ENCODE data around the gene GPRIN2.
"Not testable (repeated sequence)": the region's sequence is repeated elsewhere in the genome, so short reads cannot be mapped to it uniquely, and the experiment has no call there.

GPRIN2 gene

DNA sequence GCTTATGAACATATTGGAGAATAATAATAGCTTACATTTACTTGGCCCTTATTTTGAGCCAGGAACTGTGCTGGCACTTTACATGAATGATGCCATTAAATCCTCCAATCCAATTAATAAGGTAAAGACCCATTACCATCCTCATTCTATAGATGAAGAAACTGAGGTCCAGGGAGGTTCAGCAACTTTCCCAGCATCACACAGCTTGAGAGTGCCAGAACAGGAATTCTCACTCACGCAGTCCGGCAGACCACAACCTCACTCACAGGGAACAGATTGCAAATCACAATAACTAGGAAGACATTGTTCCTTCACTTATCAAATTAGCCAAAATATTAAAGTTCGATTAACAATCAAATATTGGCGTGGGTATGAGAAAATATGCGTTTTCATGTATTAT is 18.3 kb downstream of the GPRIN2 start:
- no peak overlapping the region for H3K4me3 ChIP-seq (ENCODE audit: low read depth, low read length)

DNA sequence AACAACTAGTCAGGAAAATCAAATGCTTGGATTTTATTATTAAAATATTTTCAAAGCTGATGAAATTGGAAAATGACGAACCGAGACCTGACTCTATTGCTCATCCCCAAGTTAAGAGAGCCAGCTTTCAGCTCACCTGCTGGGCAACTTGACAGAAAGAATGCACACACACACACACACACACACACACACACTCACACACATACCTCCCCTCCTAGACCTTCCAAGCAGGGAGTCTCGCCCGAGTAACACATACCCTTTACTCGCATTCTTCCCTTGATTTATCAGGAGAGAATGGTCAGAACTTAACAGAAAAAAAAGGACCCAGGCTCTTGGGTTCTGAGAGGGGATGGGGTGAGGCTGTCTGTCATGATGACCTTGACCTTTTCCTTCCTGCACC is 19.1 kb downstream of the GPRIN2 start:
- H3K4me3 ChIP-seq (ENCODE audit: low read depth, low read length), result no peak overlapping the region

DNA sequence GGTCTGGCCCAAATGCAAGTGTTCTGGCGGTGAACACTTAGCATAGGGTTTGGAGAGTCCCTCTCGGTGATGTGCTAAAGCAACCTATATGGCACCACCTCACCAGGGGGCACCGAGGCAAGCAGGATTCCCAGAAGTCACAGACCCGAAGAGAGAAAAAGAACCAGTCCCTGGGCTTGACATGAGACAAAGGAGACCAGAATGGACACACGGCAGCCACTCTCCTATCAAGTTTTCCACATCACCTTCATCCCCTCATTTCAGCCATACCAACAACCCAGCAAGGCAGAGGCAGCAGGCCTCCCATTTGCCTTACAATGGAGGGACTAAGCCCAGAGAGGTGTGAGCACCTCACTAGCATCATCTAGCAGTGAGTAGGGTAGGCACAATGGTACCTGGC is 19.7 kb downstream of the GPRIN2 start:
- H3K4me3 ChIP-seq (ENCODE audit: low read depth, low read length), result no peak overlapping the region

DNA sequence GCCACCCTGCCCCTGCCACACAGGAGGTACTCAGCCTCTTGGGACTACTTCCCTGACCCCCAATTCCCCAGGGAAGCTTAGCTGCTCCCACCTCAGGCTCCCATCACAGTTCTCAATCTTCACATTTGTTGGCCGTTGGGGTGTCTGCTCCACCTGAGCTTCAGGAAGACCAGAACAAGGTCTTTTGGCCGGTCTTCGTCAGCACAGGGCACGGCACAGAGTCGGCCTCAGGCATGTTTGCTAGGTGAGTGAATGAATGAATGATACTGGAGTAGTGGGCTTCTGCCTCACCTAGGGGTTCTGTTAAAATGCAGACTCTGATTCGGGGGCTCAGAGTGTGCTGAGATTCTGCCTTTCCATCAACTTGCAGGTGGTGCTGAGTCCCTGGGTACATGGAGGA is 20.3 kb downstream of the GPRIN2 start:
- no peak overlapping the region for H3K4me3 ChIP-seq (ENCODE audit: low read depth, low read length)

DNA sequence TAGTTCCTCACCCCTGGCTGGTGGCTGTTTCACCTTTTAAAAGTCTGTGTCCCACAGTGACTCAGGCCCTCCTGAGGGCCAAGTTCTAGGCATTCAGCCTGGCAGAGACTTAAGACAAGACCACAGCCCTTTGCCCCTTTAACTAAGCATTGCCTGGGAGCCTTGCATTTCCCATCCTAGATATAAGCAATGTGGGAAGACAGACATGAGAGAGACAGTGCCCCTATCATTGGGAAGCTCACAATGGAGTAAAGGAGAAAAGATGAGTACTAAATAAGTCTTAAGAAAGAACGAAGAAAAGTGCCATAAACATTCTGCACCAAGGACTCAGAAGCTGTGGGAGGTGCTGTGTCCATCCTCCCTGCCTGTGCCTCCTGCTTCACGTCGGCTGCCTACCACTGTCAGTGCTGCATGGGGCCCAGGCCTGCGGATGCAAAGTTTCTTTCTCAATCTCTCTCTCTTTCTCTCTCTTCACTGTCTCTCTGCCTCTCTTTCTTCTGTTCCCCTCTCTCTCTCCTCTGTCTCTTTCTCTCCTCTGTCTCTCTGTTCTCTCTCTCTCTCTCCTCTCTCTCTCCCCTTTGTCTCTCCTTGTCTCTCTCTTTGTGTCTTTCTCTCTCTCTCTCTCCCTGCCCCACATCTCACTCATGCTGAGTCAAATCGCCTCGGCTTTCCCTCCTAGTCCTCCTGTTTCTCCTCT is 21.5 kb downstream of the GPRIN2 start:
- no peak overlapping the region for H3K4me3 ChIP-seq (ENCODE audit: low read depth, low read length)

DNA sequence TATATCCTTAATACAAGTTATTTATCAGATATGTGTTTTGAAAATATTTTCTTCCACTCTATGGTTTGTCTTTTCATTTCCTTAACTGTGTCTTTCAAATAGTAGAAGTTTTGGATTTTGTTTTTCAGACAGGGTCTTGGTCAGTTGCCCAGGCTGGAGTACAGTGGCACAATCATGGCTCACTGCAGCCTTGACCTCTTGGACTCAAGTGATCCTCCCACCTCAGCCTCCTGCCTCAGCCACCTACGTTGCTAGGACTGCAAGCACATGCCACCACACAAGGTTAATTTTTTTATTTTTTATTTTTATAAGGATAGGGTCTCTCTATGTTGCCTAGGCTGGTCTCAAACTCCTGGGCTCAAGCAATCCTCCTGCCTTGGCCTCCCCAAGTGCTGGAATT is 24.2 kb downstream of the GPRIN2 start:
- not testable (repeated sequence) for H3K4me3 ChIP-seq (ENCODE audit: low read depth, low read length)

DNA sequence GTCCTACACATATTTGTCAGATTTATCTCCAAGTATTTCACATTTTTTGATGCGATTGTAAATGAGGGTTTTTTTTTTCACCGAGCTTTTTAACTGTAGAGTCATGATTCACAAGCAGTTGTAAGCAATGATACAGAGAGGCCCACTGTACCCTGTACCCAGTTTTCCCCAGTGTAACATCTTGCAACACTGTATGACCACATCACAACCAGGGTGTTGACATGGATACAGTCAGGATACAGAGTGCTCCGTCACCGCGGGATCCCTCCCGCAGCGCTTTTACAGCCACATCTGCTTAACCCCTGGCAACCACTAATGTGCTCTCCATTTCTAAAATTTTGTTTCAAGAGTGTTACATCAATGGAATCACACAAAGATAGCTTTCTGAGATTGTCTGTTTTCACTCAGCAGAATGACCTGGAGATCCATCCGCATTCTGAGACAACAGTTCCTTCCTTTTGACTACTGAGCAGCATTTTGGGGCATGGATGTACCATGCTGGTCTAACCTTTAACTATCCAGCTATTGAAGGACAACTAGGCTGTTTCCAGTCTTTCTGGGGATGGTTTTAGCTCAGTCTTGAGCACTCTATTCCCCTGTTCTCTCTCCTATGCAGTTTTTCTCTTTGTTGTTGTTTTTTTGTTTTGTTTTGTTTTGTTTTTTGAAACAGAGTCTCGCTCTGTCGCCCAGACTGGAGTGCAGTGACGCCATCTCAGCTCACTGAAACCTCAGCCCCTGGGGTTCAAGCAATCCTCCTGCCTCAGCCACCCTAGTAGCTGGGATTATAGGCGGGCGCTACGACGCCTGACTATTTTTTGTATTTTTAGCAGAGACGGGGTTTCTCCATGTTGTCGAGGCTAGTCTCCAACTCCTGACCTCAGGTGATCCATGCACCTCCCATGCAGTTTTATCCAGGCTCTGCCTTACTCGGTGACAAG is 25.9 kb downstream of the GPRIN2 start:
- H3K4me3 ChIP-seq (ENCODE audit: low read depth, low read length), result no peak overlapping the region

DNA sequence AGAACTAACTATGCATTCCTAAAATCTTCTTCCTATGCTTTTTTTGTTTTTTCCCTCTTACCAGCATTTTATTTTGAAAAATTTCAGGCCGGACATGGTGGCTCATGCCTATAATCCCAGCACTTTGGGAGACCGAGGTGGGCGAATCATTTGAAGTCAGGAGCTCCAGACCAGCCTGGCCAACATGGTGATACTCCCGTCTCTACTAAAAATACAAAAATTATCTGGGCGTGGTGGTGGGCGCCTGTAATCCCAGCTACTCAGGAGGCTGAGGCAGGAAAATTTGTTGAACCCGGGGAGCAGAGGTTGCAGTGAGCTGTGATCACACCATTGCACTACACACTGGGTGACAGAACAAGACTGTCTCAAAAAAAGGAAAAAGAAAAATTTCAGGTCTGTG is 26.7 kb downstream of the GPRIN2 start:
- H3K4me3 ChIP-seq (ENCODE audit: low read depth, low read length), result not testable (repeated sequence)

DNA sequence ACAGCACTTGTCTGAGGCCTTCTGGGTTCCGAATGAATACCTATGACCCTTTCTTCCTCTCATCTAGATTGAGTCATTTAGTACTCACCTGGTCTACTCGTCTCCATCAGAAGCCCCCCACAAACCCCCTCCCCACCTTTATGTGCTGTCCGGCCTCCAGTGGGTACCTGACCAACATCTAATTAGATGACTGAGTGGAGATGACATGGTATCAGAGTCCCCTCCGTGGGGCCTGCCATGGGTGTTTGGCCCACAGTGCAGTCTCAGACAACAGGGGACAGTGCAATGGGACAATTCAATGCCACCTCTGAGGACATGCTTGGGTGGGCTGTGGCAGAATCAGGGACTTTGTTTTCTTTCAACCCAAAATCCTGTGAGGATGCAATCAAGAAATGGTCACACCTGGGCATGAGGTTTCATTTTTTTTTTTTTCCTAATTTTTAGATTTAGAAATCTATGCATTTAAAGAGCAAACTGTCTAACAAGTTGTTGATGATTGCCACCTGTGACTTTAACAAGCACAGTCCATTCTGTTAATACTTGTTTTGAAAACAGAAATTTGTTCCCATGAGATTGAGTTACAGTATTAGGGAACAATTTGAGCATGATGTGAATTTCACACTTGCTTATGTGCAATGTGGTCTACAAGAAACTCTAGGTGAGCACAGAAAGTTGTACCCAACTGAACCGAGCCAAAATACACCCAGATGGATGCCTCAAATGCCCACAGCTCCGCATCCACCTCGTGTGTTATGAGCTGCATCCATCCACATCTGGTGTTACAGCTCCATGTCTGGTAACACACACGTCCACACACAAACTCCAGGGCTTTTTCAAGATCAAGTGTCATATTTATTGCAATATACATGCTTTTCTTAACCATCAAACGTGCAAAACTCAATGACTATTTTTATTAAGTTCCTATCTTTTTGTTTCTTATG is 27.5 kb downstream of the GPRIN2 start:
- H3K4me3 ChIP-seq (ENCODE audit: low read depth, low read length), result no peak overlapping the region

DNA sequence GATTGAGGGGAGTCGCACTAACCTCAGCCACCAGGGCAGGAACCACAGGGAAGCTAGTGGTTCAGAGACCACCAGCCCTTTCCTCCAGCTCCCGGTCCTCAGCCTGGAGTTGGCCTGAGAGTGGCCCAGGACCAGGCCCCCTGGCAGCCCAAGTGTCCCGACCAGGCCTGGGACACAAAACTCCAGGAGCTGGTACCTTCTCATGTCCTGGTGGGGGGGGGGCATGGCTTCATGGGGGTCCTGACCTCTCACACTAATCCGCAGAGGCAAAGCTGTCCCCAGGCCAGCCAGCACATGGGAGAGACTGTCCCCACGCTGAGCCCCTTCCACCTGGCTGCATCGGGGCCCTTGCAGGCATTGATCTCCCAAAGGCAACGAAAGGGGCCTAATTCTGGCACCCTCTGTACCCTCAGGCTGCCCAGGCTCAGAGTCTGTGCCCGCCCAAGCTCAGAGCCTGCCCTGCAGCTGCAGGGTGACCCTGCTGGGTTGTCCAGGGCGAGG is 28.2 kb downstream of the GPRIN2 start:
- H3K4me3 ChIP-seq (ENCODE audit: low read depth, low read length), result no peak overlapping the region

DNA sequence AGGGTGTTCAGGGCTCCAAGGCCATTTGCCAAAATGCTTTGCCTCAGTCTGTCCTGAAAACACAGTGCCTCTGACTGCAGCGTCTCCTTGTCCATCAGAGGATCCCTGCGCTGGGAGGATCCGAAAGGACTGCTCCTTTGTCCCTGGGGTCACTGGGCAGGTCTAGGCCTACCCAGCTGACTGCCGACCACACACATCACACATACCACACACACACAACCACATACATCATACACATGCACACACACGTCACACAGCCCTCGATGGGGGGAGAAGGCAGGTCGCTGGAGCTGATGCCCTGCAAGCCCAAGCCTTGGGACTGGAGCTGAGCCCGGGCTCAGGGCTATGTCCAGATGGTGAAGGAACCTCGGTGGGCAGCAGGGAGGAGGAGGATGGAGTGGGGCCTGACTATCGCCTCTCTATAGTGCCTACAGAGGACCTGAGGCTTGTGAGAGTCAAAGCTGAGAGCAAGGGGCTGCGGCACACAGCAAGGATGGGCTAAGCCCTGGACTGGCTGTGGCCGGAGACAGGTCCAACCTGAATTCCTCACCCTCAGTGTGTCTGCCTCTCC is 29.1 kb downstream of the GPRIN2 start:
- no peak overlapping the region for H3K4me3 ChIP-seq (ENCODE audit: low read depth, low read length)

DNA sequence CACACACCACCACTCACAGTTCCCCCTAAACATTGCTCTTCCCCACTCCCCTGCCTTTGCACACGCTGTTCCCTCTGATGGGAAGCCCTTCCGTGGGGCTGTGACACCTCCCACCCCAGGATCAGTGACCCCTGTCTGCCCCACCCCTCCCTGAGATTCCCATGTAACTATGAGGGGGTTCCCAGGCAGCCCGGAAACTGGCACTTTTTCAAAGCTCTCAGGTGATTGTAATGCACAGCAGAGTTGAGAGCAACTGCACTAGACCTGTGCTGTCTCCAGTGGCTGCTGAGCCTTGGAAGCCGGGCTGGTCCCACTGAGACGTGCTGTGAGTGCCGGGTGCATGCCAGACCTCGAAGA is 29.8 kb downstream of the GPRIN2 start:
- no peak overlapping the region for H3K4me3 ChIP-seq (ENCODE audit: low read depth, low read length)

DNA sequence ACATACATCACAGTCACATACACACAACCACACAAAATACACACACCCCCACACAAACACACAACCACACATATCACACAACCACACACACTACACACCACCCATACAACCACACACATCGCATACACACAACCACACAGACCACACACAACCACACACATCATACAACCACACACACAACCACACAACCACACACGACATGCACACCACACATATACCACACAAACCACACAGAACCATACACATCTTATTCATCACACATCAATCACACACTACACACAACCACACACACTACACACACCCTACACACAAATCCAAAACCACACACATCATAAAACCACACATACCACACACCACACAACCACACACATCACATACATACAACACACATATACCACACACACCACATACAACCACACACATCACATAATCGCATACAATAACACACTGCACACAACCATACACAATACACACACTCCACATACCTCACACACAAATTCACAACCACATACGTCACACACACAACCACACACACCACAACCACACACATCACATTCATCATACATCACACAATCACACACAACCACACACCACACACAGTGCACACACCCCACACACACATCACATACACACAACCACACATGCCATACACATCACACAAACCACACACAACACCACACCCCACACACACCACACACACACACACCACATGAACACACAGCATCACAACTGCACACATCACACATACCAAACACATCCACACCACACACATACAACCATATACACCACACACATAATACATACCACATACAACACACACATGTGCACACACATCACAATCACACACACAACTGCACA is 30.4 kb downstream of the GPRIN2 start:
- no peak overlapping the region for H3K4me3 ChIP-seq (ENCODE audit: low read depth, low read length)

DNA sequence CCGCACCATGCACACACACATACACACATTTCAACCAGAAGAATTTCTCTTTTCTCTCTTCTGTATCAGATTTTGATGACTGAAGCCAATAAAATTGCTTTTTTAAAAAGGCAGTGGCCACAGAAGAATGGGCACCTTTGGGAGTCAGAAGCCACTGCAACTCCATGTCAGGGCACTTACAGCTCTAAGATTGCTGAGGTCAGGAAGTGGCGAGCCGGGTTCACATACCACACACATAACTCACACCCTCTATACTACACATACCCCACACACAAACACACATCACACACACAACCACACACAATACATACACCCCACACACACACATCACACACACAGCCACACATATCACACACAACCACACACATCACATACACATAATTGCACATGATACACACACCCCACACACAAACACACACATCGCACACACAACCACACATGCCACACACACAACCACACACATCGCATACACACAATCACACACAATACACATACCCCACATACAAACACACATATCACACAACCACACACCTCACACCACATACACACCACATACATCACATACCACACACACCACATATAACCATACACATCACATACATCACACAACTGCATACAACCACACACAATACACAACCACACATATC is 31.2 kb downstream of the GPRIN2 start:
- no peak overlapping the region for H3K4me3 ChIP-seq (ENCODE audit: low read depth, low read length)

DNA sequence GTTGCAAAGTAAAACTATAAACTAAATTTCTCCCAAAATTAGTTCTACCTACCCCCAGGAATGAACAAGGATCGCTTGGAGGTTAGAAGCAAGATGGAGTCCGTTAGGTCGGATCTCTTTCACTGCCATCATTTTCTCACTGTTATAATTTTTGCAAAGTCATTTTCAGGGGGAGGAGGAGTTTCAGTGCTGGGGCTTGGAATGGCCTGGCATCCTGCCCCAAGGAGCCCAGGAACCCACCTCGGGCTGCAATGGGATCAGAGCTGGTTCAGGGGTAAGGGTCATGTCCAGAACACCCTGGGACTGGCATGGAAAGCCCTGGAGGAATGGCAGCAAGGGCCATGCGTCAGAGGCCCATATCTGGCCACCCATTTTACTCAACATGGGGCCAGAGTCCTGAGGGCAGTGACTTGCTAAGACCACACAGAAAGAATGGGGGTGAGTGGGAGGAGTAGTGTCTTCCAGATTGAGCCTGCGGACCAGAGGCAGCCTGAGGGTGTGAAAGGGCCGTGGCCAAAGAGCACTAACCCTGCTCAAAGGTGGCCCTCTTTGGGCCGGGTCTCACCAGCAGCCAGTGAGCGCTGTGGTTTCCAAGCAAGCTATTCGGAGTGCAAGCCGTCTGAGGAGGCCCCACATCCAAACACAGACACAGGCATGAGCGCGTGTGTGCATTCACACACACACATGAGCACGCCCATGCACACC is 31.8 kb downstream of the GPRIN2 start:
- no peak overlapping the region for H3K4me3 ChIP-seq (ENCODE audit: low read depth, low read length)

DNA sequence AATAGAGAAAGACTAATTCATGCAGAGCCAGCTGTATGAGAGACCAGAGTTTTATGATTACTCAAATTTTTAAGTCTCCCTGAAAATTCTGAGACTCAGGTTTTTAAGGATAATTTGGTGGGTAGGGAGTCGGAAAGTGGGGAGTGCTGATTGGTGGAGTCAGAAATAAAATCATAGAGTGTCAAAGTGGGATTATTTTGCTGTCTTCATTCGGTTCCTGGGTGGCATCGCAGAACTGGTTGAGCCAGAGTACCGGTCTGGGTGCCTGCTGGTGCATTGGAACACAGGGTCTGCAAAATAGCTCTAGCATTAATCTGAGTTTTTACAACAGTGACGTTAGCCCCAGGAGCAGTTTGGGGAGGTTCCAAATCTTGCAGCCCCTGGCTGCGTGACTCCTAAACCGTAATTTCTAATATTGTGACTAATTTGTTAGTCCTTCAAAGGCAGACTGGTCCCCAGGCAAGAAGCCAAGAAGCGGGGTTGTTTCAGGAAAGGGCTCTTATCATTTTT is 32.4 kb downstream of the GPRIN2 start:
- no peak overlapping the region for H3K4me3 ChIP-seq (ENCODE audit: low read depth, low read length)

DNA sequence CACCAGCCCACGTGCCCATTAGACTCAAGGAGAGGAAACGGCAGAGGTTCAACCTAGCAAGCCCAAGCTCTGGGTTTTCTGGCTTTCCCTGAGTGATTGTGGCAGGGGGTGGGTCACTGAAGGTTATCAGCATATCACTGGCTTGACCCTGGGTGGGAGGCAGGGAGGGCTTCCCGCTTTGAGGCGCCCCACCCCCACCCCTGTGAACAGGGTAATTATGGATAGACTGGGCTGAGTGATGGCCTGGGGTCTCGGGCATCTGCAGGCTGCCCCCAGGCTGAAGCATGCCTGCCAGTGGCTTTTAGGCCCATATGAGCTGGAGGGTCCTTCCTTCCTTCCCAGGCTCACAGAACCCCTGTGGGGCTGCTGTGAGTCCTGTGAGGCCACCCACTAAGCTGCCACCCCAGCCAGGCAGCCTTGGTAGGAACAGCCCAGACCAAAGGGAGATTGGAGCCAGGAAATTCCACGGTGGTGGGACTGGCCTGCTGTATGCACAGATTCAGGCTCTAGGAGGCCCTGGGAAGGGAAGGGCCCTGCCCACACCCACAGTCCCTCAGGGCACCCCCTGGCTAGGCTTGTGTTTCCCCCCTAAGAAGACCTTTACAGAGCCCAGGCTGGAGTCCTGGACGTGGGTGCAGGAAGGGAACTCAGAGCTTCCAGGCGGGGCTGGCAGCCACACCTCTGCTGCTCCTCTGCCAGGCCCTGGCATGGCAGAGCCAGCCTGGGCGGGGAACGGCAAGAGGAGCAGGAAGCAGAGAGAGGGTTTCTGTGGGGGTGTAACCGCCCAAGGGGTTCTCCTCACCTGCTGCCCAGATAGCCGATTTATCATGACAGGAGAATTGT is 33.1 kb downstream of the GPRIN2 start:
- no peak overlapping the region for H3K4me3 ChIP-seq (ENCODE audit: low read depth, low read length)

Data from iPS-11a (cell line).